GM21786 (cell line): ENCODE data around the gene SUSD3.

Source experiments
- ATAC-seq: cut with Tn5 transposase; IDR thresholded peaks from one replicate; pipeline ENCODE4 v1.9.1; 2021; ENCODE audit not compliant: unreplicated experiment

The SUSD3 gene

DNA sequence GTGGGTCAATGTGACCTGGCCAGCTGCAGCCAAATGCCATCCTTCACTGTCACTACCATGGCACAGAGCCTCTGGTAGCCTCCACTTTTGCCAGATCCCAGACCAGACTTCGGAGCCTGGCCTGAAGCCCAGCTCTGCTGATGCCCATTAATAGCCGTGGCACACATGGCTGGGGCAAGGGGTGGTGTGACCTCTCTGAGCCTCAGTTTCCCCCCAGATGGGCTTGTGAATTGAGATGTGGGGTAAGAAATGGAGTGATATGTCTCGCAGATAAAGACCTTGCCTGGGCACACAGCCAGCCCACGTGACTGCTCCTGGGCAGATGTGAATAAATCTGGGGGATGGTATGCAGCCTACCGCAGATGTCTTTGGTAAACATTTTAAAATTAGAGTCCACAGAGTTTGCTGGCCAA lies 13.9 kb downstream of the SUSD3 start:
- ATAC-seq = no peak

DNA sequence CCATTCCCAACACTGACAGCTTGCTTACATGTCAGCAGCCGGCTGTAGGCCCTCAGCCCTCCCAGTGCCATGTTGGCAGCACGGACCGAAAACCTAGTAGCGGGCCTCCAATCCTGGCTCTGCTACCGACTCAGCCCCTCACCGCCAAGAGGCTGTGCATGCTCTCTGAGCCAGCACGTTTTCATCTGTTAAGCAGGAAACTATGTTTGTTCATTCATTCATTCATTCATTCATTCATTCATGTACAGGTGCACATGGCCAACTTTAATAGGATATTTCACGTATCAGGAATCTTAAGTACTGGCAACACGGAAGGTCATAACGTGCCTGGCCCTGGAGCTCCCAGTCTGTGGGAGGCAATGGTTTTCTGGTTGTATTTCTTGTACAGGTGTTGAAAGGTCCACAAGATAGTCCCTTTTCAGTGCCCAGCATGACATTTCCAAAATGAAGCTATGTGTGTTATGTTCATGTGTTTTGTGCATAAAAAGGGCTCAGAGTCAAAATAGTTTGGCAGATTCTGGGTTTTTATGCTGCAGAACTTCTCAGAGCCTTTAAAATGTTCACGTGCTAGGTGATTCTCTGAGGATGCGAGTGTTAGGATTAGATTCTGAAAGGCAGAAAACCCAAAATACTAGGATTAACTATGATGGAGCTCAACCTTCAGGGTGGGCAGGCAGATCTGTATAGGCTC lies 17.7 kb downstream of the SUSD3 start:
- ATAC-seq = no peak

DNA sequence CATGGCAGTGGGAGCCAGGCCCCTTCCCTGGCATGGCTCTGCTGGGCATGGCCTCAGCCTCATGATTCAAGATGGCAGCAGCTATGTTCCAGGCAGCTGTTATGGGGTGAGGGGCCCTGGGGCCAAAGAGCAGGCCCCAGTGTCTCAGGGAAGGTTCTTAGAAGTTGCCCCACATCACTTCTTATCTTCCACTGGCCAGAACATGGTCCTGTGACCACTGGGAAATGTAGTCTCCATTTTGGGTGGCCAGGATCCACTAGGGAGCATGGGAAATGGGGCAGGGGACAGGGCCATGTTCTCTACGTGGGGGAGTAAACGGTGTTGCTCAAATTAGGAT lies 18.3 kb downstream of the SUSD3 start:
- ATAC-seq = no peak

GRCh38 chr9:93077367-93077766 lies 18.9 kb downstream of the SUSD3 start:
- ATAC-seq = no peak

DNA sequence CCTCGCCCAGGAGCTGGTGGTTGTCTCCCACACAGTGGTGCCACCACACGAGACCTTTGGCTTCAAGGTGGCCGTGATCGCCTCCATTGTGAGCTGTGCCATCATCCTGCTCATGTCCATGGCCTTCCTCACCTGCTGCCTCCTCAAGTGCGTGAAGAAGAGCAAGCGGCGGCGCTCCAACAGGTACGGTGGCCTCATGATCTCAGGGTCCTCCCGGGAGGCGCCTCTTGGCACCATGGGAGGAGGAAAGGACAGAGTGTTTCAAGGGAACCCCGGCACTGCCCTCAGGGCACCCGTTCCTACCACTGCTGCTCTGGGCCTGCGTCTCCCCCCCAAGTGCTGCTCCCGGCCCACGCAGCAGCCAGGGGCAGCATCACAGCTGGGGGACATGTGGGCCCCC lies 19.3 kb downstream of the SUSD3 start:
- ATAC-seq = no peak

GRCh38 chr9:93079371-93079770 lies 20.9 kb downstream of the SUSD3 start:
- no peak for ATAC-seq

DNA sequence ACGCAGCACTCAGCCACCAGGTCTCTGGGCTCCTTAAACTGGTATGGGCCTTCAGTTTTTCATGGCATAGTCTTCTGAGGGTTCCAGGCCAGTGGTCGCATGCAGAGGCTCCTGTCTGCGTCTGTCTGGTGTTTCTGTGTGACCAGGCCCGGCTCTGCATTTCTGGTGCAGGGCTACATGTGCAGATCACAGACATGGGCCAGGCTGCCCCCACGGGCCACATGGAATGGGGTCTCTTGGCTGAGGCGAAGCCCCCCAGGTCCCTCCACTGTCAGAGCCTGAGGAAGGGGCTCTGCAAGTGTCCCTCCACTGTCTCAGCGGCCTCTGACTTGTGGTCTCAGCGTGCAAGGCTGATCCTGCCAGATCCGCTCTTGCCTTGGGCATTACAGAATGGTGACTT lies 21.9 kb downstream of the SUSD3 start:
- no peak for ATAC-seq

GRCh38 chr9:93081081-93081529 lies 22.6 kb downstream of the SUSD3 start:
- ATAC-seq = no peak

- no peak for ATAC-seq
Measured at GRCh38 chr9:93081931-93082330, 23.4 kb downstream of the SUSD3 start.

GRCh38 chr9:93082841-93083411 lies 24.4 kb downstream of the SUSD3 start:
- ATAC-seq = no peak

DNA sequence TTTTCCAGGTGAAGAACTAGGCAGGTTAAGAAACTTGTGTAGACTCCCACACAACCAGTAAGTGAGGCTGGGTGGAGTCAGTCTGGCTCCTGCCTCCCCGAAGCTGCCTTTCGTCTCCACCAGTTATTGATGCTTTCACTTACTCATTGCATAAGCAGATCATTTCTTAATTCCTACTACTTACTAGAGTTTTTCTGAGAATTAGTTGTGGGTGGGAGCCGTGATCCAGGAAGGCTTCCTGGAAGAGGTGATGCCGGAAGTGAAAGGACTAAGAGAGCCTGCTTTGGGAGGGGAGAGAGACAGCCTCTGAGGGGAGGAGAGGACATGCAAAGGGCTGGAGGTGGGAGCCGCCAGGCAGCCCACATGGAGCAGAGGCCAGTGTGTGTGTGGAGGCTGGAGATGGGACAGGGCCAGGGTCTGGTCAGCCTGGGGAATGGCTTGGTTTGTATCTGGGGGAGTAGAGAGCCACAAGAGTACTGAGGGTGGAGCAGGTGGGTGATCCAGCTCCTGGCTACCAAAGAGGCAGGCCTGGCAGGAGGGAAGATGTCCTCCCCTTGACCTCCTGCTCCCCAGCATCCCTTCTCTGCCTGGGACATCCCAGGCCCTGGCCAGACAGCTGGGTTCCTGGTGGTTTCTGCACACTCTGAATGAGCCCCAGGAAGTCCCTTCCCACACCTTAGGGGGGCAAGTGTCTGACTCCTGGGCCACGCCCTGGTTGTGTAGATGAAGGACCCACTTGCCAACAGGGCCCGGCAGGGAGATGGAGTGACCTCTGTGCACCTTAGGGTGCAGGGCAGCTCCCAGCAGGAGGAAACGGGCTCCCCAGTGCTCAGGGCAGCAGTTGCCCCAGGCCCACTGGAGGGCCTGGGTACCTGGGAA lies 25.3 kb downstream of the SUSD3 start:
- no peak for ATAC-seq

- ATAC-seq = no peak
Measured at GRCh38 chr9:93084471-93084881, 26.0 kb downstream of the SUSD3 start.

- ATAC-seq = no peak
Measured at GRCh38 chr9:93085676-93086075, 27.2 kb downstream of the SUSD3 start.

DNA sequence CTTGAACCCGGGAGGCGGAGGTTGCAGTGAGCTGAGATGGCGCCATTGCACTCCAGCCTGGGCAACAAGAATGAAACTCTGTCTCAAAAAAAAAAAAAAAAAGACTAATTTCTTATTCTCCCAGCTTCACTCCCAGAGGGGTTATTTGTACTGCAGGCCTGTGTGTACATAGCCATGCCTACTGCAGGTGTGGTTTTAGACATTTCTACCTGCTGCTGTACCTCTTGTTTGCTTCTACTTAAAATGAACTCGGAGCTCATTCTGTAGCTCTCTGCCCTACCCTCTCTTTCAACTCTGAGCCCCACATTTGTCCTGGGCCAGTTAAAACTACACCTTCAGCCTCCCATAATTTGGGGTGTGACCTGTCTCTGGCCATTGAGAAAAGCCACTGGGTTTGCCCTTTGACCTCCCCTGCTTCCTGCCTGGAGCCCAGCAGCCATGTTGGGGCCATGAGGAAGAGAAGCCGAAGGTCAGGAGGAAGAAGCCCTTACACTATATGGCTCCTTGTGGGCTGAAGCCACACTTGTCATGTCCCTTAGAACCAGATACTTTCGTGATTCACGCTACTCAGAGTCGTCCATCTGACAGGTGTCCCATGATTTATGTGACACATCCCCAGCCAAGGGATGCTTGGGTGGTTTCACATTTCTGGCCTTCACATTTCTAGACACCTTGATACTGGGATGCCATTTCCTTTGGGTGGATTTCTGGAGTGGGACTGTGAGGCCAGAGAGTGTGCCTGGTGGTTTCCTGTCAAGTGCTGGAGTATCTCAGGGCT lies 28.1 kb downstream of the SUSD3 start:
- no peak for ATAC-seq

- ATAC-seq = no peak
Measured at GRCh38 chr9:93087971-93088655, 29.6 kb downstream of the SUSD3 start.

- no peak for ATAC-seq
Measured at GRCh38 chr9:93088656-93089015, 30.1 kb downstream of the SUSD3 start.

GRCh38 chr9:93089024-93089423 lies 30.5 kb downstream of the SUSD3 start:
- no peak for ATAC-seq

DNA sequence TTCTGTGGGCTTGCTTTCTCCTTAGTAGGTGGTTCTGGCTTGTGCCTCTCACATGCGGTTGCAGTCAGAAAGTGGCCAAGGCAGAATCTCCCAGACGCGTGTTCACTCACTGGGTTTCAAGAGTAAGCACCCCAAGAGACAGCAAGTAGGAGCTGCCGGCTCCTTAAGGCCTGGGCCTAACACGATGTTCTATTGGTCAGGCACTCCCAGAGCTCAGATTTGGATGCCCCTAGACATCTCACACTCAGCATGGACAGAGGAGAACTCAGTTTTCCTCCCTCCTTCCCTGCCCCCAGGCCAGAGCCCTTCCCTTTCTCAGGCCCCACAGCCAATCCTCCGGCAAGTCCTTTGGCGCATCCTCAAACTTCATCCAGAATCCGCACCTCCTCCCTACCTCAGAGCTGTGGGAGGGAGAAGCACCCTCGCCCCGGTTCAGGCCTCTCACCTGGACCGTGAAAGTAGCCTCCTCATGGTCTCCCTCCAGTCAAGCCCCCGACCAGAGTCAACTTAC lies 31.0 kb downstream of the SUSD3 start:
- no peak for ATAC-seq

DNA sequence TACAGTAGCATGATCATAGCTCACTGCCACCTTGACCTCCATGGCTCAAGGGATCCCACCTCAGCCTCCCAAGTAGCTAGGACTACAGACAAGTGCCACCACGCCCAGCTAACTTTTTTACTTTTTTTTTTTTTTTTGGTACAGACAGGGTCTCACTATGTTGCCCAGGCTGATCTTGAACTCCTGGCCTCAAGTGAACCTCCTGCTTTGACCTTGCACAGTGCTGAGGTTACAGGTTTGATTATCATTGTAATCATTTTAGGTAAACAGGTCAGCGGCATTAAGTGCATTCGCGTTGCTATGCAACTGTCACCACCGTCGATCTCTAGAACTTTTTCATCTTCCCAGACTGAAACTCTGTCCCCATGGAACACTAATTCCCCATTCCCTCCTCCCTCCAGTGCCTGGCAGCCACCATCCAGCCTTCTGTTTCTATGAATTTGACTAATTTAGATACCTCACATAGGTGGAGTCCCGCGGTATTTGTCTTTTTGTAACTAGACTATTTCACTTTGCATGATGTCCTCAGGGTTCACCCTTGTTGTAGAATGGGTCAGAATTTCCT lies 31.7 kb downstream of the SUSD3 start:
- no peak for ATAC-seq

DNA sequence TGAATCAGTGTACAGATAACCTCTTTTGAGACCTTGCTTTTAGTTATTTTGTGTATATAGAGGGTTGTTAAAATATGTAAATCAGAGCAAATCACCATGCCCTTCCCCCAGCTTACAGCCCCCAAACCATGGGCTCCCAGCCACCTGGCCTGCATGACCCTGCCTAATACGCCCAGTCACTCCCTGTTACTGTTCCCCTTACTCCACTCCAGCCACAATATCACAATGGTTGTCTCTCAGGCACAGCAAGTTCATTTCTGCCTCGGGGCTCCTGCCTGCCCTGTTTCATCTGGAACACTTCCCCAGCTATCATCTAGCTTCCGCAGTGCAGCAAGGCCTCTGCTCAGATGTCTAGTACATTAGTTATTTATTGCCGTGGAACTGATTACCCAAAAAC lies 32.6 kb downstream of the SUSD3 start:
- ATAC-seq = no peak
